Transverse colon (tissue), 4 donors: Measurements from ENCODE around the gene RASSF7.

Experiments used
- CTCF ChIP-seq, 5 experiments: fragments of 200-600 bp in 3 of 5; fragments of 450-650 bp in 2 of 5; sonication (generic) in 3 of 5; IDR thresholded peaks; 1 replicate in 2 of 5; 2 replicates in 3 of 5; pipeline ENCODE4 v1.5.1; 2016 to 2017; ENCODE audit warnings: antibody characterized with exemption in 5 of 5, inconsistent platforms in 3 of 5, mild to moderate bottlenecking in 2 of 5, moderate library complexity in 1 of 5
- POLR2AphosphoS5 ChIP-seq, 3 donors: sonication (generic); formaldehyde crosslinking; IDR thresholded peaks; one replicate each; pipeline ENCODE4 v1.6.1; 2016; ENCODE audit warnings: antibody characterized with exemption in 3 of 3

- TF ChIP-seq CTCF (IDR thresholded peaks at IDR 0.05) (no peak), POLR2AphosphoS5 (IDR thresholded peaks at IDR 0.05) (no peak)
Measured at GRCh38 chr11:562046-562645, 1.4 kb downstream of the RASSF7 start.
